GM18505 (cell line): ENCODE results near the gene PGA5.
A peak's percentile ranks its signal among the peaks of the same experiment; 100 is the strongest.

Experiments used
- ATAC-seq: cut with Tn5 transposase; IDR thresholded peaks from one replicate; pipeline ENCODE4 v1.9.1; 2021; ENCODE audit not compliant: unreplicated experiment
- POLR2A ChIP-seq: IDR thresholded peaks from 4 replicates; pipeline ENCODE4 v1.6.1; 2011; ENCODE audit warnings: borderline replicate concordance; ENCODE audit not compliant: insufficient read depth, insufficient read length; ENCODE audit errors: extremely low read depth

Gene PGA5

GRCh38 chr11:61292356-61292755 lies 51.4 kb downstream of the PGA5 start:
- ATAC-seq = no peak
- no peak for TF ChIP-seq POLR2A

DNA sequence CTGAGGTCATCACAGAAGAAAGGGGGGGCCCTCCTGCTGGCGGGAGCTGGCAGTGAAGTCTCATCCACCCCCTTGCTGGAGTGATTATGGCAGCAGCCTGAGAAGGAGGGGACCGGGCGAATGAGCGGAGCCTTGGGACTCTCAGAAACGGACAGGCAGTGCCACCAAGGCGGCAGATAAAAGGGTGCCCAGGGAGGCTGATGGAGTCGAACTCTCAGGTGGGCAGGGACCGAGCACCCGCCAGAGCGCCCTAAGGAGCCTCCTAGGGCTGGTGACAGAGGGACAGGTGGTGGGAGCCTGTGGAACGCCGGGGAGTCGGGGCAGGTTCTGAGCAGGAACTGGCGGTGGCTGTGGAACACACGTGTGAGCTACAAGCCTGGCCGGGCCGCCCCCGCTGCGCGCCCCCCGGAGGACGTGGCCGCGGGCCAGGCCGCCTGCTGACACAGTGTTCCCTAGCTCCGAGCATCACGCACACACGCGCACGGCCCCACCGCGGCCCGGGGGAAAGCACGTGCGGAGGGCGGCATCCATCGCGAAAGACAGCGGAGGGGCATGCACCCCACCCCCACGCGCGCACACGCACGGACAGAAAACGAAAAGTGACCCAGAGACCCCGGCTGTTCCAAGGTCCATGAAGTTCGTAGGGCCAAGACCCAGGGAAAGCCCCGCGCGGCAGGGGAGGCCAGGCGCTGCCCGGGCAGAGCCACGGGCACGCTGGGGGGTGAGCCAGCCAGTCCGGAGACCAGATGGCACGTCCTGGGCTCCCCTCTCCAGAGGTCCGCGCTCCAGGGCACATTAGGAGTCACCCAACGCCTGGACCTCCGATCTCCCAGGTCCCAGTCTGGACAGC lies 53.1 kb downstream of the PGA5 start:
- peak; percentile 41 for ATAC-seq

DNA sequence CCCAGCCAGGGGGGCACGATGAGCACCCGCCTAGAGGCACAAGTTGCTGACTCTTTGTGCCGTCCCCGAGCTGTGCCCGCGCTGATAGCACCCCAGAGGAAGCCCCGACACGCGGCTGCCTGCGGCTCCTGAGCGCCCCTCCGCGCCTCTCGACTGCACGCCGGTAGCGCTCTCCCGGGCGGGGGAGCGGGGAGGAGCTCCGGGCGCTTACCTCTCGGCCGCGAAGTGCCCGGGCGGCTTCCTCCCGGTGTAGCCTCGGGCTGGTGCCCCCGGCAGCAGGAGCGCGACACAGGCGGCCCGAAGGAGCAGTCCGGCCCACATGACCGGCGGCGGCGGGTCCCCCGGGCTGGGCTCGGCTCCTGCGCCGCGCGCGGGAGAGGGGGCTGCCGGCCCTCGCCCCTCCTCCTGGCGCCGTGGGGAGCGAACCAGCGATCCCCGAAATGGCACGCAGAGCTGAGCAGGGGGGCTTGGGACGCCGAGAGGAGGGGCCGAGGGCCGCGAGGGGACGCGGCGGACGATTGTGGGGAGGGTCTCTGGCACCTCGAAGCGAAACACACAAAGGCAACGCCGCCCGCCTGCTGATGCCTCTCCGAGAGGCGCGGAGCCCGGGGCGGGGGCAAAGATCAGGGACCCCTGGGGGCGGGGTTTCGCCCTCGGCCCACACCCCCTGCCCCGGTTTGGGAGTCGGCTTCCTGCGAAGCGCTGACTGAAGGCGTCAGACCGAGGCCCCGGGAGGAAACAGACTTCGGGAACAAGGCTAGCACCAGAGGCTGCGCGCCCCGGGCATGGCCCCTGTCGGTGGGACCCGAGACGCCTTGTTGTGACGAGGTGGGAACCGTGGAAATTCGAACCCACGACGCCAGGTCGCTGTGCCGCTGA lies 54.0 kb downstream of the PGA5 start, which contains the start of gene VWCE:
Gene VWCE, minus strand, starts transcription at position 600 of the 879 bp plus-strand sequence. Its CDS starts 279 bp downstream, at position 321.
- ATAC-seq = peak; percentile 71
- TF ChIP-seq POLR2A = peak; percentile 58

More for the DNA sequence above, 53.1 kb downstream of the PGA5 start:
- no peak for TF ChIP-seq POLR2A

GRCh38 chr11:61295596-61295926 lies 54.6 kb downstream of the PGA5 start:
- ATAC-seq = no peak
- no peak for TF ChIP-seq POLR2A

- no peak for TF ChIP-seq POLR2A
These were observed 56.4 kb downstream of the PGA5 start for GRCh38 chr11:61297341-61297740.

GRCh38 chr11:61297746-61298145 lies 56.8 kb downstream of the PGA5 start:
- ATAC-seq = no peak
- no peak for TF ChIP-seq POLR2A

More at GRCh38 chr11:61297341-61297740, 56.4 kb downstream of the PGA5 start:
- no peak for ATAC-seq

- TF ChIP-seq POLR2A = no peak
- ATAC-seq = no peak
These were observed 57.8 kb downstream of the PGA5 start for GRCh38 chr11:61298663-61299244.
